Mesenteric fat pad (tissue), 1 donor: Measurements from ENCODE around the gene ATP9B. TPM values are rescaled to one million over a fixed set of nuclear protein-coding genes. Genes with fewer than 3 reads are reported as not detected.
A peak's percentile ranks its signal among the peaks of the same experiment; 100 is the strongest.

Experiments used
- DNase-seq: peaks from one replicate; pipeline ENCODE4 v3.0.0-alpha.2; 2020; ENCODE audit warnings: low spot score
- total RNA-seq: library from RNA; stranded (reverse); fragmentation: NEBNext Ultra II Directional; extraction: Animal tissue kit (Norgen Biotek cat#: 25700); gene quantifications from one replicate; pipeline ENCODE4 v1.2.1, GENCODE V29; 2021
- donor health status: DM: yes; HTN: yes; CAD: no.

ATP9B gene
- total RNA-seq, 1 donor from 2014 or later: 28.3 TPM

DNA sequence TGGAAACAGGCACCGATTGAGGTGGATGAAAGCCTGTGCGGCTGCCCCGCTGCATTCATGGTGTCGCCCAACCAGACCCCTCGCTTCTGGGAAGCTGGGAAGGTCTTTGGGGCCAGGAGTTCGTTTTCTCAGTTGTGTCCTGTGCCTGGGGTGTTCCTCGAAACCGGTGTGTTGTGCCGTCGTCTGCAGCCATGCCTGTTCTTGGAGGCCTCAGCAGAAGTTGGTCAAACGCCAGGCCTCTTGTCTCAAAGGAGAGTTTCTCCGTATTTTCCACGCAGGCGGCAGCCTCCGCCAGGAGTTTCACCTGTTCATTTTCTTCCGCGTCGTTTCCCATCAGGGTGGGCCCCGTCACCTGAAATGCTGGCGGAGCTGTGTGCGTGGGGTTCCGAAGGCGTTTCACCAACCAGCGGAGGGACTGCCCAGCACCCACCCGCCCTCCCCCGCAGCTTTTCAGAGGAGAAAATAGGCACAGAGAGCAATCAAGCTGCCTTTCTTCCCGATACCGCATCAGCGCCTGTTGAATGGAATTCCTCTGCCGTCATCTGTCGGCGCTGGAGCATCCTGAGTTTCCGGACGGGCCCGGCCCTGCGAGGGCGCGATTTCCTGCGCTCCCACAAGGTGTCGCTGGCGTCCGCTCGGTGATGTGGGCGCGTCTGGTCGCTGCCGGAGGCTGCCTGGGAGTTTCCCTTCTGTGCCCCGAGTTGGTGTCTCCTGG lies 309.5 kb downstream of the ATP9B start:
- peak; percentile 94 for DNase-seq

DNA sequence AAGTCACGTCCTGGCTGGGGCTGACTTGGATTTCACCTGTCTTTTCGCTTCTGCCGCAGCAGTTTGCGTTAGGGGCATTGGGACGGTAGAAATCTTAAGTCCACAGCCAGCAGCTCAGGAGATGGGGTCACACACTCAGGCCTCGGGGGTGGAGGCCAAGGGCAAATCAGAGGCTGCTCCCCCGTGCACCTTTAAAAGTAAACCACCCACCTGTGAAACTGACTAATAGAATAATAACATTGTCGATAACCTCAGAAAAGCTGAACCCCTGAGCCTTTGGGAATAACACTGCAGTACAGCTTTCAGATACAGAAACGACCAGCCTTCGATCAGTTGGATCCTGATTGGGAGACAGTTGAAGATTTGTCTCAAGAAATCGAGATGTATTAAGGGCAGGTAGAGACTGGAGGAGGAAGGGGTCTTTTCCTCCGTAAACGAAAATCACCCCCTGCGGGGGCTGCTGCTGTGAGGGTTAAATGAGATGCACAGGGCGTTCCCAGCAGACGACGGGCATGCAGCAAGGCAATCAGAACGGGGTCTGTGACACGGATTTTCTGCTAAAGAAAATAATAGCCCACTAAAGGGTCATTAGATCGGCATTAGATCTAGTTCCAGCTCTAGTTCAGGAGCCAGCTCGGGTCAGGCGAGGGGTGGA lies 310.2 kb downstream of the ATP9B start:
- DNase-seq: no peak

DNA sequence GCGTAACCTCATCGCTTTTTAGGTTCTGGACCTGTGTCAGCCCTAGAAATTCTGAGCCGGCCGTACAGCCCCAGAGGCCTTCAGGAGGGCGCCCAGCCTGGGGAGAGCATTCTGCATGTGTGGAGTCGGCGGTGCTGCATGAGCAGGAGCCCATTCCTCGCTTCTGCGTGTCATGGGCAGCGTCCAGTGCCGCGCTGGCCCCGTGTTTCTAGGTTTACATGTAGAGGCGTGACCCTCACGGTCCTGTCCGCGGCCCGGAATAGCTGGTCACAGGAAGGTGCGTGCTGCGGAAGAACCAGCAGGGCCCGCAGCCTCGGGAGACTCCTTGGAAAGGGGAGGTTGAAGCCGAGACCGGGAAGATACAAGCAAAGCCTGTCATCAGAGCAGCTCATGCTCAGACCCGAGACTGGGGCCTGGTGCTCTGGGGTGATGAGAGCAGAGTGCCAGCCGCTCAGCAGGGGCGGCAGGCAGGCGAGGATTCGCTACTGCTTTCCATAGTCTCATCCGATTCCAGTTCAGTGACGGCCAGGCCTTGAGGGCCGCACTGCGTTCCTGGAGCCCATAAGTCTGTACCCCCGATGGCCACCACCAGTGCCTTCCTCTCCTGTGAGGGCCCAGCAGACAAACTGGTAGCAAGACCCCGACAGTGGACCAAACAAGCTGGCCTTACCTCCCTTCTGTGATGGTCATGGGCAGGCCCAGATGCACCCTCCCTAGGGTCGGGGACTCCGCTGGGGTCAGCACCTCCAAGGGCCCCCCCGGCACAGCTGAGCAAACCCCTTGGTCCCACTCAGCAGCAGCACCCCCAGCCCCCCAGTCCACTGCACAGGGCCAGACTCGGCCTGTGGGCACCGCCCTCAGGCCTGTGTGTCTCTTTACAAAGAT lies 311.0 kb downstream of the ATP9B start:
- DNase-seq: peak; percentile 81

DNA sequence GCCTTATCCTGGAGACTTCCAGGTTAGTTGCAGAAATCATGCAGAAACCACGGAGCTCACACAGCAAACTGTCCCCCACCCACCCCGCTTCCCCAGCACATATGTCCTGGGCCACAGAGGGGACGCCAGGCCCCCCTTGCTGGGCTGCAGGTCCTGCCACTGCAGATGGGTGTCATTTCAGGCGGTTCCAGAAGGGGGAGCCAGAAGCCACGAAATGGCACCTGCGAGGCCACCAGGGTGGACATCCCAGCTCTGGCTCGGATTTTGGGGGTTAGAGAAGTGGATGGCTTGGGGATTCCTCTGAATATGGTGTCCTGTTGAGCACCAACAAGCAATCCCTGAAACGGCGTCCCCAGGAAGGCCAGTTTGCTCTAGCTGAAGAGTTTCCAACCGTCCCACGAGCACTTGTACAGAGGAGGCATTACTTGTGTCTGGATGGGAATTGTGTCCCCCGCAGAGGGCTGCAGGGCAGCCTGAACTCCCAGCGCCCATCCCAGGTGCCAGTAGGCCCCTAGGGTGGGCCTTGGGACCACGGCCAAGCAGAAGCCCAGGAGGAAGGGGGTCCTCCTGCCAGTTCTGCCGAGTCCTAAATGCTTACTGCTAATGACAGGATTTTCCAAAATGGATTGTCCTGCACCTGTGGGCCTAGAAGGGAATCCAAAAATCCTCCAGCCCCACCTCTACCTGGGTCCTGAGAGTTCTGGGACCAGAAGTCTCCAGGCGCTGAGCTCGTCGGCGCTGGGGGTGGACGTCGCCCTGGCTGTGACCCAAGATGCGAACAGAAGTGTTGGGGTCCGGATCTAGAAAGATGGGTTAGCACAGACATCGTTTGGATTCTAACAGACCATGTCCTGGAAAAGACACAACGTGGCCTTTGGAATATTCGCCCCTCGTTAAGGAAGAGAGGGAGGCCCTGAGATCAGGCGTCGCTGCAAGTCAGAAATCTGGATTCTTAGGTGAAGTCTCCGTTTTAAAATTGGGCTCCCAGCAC lies 311.9 kb downstream of the ATP9B start:
- DNase-seq: peak; percentile 91

DNA sequence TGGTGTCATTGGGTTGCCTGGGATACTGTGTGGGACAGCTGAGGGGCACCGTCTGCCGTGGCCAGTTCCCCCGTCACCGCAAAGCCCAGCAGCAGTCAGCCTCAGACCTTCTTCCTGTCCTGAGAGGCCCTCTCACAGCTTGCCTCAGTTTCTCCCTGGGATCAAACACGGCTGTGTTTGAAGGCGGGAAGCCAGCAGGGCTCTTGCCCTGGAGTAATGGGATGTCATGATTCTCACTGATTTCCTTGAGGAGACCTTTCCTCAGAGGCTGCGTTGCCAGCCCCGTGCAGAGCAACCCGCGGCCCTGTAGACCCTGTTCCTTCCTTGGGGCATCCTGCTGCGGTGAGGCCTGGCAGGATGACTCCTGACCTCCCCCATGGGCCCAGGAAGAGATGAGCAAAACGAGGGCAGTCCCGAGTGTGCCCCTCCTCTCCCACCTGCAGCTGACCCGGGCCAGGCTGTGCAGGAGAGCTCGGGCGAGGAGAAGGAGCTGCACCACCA lies 312.7 kb downstream of the ATP9B start:
- peak; percentile 71 for DNase-seq

DNA sequence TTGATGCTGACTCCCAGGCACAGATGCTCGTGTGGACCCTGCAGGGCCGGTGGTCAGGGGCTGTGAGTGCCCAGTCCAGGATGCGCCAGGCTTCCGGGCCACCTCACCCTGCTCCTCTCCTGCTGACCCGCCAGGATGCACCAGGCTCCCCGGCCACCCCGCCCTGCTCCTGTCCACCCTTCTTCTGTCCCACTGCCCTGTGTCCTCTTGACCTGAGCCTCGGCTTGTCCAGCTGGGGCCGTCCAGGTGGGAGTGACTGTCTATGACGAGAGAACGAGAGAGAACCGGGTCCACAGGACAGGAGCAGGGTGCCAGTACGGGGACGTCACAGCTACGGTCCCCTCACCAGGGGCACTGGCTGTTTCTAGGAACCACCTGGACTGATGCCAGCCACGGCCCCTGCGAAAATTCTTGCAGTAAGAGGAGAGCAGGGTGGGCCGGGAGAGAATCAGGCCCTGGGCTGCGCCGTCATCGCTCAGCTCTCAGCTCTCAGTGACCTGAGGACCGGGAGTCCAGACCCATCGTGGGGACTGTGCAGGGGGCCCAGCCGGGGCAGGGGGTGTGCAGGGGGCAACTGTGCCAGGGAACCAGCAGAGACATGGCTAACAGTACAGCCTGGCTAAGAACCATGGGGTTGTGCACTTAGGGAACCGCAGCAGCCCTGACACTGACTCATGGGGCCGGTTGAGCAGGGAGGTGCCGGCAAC lies 313.6 kb downstream of the ATP9B start:
- DNase-seq: peak; percentile 89

DNA sequence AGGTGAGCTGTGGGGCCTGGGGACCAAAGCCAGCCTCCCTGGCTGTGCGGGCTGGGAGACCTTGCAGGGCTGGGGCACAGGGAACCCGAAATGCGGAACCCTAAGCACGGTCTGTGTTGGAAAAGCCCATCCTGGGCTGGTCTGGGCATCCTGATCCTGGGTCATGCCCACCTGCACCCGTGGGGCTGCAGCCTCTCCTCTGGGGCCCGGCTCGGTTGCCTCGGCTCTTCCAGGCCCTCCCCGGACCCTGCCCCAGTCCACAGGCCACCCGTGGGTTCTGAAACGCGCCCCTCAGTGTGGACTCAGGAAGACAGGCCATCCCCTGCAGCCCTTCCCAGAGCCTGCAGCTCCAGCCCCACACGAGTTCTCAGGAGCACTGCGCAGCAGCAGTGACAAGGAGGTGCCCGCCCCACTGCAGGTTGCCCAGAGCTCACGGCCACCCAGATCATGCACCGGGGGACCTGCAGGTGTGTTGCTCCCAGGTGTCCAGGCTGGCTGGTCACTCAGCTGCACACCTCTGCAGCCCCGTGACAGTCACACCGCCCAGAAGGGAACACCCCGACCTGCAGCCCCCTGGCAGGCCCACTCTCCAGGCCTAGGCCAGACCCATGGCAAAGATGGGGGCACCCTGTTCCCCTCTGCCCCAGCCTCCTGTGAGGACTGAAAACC lies 314.3 kb downstream of the ATP9B start:
- DNase-seq: peak; percentile 85

DNA sequence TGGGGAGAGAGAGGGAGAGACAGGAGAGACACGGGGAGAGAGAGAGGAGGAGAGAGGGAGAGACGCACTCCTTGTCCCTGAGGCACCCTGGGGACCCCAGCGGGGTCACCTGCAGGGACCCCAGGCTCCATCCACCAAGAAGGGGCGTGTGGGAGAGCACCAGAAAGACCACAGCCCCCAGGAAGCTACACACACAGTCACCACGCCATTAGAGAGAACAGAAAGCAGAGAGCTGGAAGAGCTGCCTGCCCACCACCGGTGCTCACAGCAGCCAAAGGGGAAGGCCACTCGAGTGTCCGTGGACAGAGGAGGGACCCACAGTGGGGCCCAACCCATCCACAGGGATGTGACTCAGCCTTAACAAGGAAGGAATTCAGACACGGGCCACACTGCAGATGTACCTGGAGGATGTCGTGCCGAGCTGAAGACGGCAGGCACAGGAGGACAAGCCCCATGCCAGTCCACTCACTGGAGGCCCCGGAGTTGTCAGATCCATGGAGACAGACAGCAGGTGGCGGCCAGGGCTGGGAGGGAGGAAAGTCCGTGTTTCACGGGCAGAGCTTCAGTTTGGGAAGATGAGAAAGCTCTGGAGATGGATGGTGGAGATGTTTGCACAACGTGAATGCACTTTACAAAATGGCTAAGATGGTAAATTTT lies 315.1 kb downstream of the ATP9B start:
- peak; percentile 77 for DNase-seq

DNA sequence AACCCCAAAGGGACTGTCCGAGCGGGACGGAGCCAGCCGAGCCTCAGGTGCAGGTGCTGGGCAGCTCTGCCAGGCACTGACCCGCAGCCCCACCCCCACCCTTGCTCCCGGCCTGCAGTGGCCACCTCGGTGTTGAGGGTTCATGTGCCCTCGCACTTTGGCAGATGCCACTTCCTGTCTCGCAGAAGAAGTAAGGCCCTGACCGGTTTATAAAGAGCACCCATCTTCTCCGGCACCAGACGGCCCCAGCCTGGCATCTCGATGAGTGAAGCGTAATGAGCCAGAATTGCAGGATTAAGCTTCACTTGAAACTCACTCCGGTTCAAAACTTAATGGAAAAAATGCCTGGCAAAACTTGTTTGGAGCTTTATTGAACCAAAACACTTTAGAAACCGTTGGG lies 315.6 kb downstream of the ATP9B start:
- peak; percentile 76 for DNase-seq

DNA sequence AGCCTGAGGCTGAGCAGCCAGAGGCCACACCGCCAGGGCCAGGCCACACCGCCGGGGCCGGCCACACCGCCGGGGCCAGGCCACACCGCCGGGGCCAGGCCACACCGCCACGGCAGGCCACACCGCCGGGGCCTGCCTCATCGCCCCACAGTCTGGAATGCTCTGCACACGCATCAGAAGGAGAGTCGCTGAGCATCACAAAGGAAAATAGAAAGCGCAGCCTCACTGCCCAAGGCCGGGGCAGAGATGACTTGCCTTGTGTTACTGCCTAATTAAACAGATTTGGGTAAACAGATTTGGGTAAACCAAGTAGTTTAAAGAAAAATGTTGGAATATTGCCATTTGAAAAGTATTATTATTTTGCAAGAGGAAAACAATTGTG lies 316.1 kb downstream of the ATP9B start:
- DNase-seq: peak; percentile 55

DNA sequence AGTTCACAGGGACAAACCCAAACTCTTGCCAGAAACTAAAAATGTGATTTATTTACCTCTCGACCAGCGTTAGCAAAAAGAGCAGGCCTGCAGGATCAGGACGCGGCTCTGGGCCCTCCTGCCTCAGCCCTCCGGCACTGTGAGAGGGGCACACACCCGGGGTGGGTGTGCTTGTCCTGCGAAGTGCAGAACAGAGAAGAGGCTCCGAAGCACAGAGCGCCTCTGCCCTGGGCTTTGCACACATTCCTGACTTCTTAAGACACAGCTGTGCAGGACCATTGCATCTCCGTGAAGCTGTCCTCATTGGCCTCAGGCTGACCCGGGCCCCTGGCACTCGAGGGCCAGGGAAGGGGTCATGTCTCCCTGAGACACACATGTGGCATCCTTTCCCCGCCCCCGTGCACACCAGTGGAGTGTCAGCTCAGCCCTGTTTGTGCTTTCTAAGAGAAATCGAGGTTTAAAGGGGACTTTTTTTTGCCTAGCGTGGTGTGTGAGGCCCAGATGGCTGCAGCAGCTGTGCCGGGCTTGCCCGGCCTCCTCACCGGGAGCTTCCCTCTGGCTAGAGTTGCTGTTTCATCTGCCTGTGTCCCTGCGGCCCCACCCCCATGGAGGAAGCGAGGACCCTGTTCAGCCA lies 316.6 kb downstream of the ATP9B start:
- DNase-seq: peak; percentile 79

DNA sequence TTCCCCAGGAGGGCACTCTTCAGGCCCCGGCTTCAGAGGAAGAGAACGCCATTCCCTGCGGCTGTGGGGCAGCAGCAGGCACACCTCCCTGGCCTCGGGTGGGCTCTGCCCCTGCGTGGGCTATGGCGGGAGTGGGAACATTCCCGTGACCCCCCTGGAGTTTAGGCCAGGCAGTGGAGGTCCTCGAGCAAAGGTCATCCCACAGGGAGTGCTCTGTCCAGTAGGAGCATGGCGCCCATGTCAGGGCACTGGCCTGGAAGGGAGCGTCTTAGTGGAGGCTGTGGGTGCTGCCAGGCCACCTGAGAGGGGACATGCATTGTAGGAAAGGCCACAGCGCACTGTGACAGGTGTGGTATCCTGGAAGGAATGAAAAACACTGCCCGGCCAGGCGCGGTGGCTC lies 317.4 kb downstream of the ATP9B start:
- DNase-seq: peak; percentile 74

DNA sequence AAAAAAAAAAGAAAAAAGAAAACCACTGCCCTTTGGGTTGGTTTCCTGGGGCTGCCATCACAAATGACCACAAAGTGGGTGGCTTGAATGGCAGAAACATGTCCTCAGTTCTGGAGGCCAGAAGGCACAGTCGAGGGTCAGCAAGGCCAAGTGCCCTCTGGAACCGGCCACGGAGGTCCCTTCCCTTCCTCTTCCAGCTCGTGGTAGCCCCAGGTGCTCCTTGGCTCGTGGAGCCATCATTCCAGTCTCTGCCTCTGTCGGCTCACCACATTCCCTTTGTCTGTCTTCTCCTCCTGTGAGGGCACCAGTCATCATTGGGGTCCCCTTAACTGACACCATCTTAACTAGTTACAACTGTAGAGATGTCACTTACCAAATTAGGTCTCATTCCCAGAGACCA lies 318.0 kb downstream of the ATP9B start:
- DNase-seq: peak; percentile 57

DNA sequence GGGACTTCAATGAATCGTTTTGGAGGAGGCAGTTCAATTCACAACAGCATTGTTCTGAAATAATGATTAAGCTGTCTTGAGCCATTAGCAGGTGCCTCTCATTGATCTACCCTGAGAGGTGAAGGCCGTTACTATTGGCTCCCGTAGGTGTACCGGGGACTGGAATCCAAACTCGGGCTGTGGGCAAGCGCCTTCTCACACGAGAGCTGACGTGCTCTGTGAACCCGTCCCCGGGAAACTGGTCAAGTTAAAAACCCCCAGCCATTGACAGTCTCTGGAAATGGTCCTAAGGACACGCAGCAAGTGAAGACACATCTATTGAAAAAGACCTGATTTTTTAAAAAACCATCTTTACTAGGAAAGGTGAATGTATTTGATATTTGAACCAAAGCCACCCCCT lies 318.4 kb downstream of the ATP9B start:
- DNase-seq: no peak

DNA sequence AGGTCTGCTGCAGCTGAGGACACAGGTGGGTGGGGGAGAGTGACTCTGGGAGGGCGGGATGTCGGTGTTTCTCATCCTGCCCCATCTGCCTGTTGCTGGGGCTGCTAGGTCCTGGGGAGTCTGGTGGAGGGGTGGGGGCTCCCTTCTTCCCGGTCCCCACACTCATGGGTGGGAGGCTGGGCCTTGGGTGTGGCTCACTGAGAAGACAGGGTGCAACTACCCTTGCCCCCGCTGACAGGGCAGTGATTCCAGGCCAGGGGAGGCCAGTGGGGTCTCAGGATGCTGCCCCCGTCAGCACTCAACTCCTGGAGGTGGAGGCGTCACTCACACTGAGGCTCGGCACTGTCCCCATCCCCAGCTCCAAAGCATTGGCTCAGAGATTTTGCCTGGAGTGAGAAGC lies 318.8 kb downstream of the ATP9B start:
- DNase-seq: peak; percentile 78

DNA sequence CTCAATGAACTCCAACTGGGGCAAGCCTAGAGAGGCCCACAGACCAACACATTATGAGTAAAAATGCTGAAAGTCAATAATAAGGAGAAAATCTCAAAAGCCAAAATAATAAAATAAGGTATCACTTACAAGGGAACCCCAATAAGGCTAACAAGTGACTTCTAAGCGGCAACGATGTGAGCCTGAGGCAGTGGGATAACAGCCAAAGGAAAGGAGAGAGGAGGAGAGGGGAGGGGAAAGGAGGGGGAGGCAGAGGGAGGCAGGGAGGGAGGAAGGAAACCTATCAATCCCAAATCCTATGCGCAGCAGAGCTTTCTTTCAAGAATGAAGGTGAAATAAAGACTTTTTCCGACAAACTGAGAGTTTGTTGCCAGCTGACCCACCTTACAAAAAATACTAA lies 320.5 kb downstream of the ATP9B start:
- DNase-seq: no peak

DNA sequence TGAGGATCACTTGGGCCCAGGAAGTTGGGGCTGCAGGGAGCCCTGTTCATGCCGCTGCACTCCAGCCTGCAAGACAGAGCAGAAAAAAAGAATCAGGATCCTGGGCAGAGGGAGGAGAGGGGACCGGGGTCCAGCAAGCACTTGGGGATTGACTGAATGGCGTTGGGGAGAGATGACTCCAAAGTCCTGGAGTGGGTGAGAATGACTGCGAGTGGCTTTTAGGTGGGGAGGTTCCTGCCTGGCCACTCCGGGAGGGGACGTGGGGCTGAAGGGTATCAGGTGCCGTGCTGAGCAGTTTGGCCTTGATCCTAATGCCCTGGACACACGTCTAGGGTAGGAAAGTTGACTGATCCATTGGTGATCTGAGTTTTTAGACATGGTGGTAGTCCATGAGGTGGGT lies 323.0 kb downstream of the ATP9B start:
- DNase-seq: no peak

DNA sequence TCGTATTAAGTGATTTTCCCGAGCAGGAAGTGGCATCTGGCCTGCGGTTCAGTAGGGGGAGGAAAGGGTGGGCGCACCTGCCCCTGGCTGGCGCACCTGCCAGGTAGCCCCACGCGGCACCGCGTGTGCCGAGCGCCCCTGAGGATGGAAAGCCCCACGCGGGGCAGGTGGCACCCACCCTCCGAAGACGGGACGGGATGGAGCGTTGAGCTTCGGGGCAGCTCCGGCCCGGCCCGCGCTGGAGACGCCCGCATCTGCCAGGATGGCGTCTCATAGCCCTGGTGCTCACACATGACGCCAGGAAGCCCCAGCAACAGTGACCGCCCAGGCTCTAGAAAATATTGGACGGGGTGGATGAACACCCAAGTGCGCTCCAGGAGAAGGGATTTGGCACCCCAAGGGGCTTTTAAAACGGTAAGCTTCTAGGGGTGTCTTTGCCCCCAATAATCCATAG lies 324.0 kb downstream of the ATP9B start:
- DNase-seq: no peak
